A673 (cell line): ENCODE data around the gene OSTN.

ENCODE experiments used
- EZH2 ChIP-seq: fragments of 200-600 bp; sonication (generic); IDR thresholded peaks from 2 replicates; pipeline ENCODE4 v1.6.1; 2017; ENCODE audit warnings: borderline replicate concordance, low read depth, mild to moderate bottlenecking, mixed read lengths, antibody characterized with exemption, low read length; ENCODE audit not compliant: poor library complexity, severe bottlenecking
- TF ChIP-seq, protein P1 (sequence below): fragments of 300-800, 200-600 bp; sonication (generic); conservative IDR thresholded peaks from 2 replicates; pipeline ENCODE4 v1.5.1; 2017; ENCODE audit warnings: low read depth, mild to moderate bottlenecking, antibody characterized with exemption, low read length, moderate library complexity, mixed read lengths

DNA sequence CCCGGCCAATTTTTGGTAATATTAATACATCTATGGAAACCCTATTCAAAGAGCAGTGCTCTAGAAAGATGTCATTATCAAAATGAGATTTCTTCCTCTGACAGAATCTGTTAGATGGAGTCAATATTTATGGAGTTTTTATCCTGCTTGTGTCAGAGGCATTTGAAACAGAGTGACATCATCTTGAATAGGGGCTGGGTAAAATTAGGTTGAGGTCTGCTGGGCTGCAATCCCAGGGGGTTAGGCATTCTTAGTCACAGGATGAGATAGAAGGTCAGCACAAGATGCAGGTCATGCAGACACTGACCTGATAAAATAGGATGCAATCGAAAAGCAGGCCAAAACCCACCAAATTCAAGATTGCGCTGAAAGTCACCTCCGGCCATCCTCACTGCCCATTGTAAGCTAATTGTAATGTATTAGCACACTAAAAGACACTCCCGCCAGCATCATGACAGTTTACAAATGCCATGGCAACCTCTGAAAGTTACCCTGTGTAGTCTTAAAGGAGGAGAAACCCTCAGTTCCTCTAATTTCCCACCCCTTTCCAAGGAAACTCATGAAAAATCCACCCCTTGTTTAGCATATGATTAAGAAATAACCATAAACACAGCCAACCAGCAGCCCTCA, 102.9 kb downstream of the OSTN start:
- TF ChIP-seq, protein P1, sequence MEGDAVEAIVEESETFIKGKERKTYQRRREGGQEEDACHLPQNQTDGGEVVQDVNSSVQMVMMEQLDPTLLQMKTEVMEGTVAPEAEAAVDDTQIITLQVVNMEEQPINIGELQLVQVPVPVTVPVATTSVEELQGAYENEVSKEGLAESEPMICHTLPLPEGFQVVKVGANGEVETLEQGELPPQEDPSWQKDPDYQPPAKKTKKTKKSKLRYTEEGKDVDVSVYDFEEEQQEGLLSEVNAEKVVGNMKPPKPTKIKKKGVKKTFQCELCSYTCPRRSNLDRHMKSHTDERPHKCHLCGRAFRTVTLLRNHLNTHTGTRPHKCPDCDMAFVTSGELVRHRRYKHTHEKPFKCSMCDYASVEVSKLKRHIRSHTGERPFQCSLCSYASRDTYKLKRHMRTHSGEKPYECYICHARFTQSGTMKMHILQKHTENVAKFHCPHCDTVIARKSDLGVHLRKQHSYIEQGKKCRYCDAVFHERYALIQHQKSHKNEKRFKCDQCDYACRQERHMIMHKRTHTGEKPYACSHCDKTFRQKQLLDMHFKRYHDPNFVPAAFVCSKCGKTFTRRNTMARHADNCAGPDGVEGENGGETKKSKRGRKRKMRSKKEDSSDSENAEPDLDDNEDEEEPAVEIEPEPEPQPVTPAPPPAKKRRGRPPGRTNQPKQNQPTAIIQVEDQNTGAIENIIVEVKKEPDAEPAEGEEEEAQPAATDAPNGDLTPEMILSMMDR = no peak
- no peak for TF ChIP-seq EZH2
